Tibial artery (tissue), 4 donors: ENCODE data around the gene CTSE.

Source experiments
- DNase-seq, 2 donors: peaks; one replicate each; pipeline ENCODE4 v3.0.0-alpha.2; 2019
- H3K27ac ChIP-seq, 2 donors: fragments of 200-600 bp; sonication (generic) in 1 of 2; 1 replicate in 1 of 2; 2 replicates in 1 of 2; pipeline ENCODE4 v1.5.1; 2018 to 2019; ENCODE audit warnings: mild to moderate bottlenecking in 1 of 2
- H3K27me3 ChIP-seq, 2 donors: fragments of 200-600 bp; sonication (generic) in 1 of 2; one replicate each; pipeline versions ENCODE4 v1.5.1 to v1.6.0; 2016 to 2019
- H3K36me3 ChIP-seq, 3 donors: fragments of 200-600 bp; sonication (generic) in 2 of 3; one replicate each; pipeline ENCODE4 v1.5.1; 2016 to 2019; ENCODE audit warnings: mild to moderate bottlenecking in 2 of 3
- H3K4me1 ChIP-seq, 4 donors: fragments of 200-600 bp; sonication (generic) in 2 of 4; 1 replicate in 3 of 4; 2 replicates in 1 of 4; pipeline ENCODE4 v1.5.1; 2016 to 2019
- H3K4me3 ChIP-seq, 2 donors: fragments of 200-600 bp; sonication (generic) in 1 of 2; 1 replicate in 1 of 2; 2 replicates in 1 of 2; pipeline ENCODE4 v1.5.1; 2018 to 2019; ENCODE audit warnings: mild to moderate bottlenecking in 2 of 2
- H3K9me3 ChIP-seq, 3 donors: fragments of 200-600 bp; sonication (generic) in 1 of 3; one replicate each; pipeline ENCODE4 v1.5.1; 2016 to 2019
- CTCF ChIP-seq, 2 experiments: fragments of 200-600 bp in 1 of 2; fragments of 450-650 bp in 1 of 2; IDR thresholded peaks; one replicate each; pipeline ENCODE4 v1.5.1; 2017 to 2019; ENCODE audit warnings: antibody characterized with exemption in 2 of 2, mild to moderate bottlenecking in 1 of 2, moderate library complexity in 1 of 2
- intact Hi-C: fragments of 100-400 bp; cut with DNase I; formaldehyde crosslinking; loops from one replicate; pipeline ENCODE4 v1.15.0; 2023; ENCODE audit warnings: low total_unique reads

Gene CTSE

GRCh38 chr1:205959789-205960188, 63.9 kb downstream of the CTSE start:
- no peak overlapping the region for H3K27ac ChIP-seq
- H3K4me1 ChIP-seq, result peaks cover 0 to 19% (median 10%) of the 10 kb centered on the region in 4 donors
- intact Hi-C loops, result no loop called here
- no peaks in the 10 kb centered on the region for H3K36me3 ChIP-seq
- TF ChIP-seq CTCF (IDR thresholded peaks at IDR 0.05), result no peak
- H3K4me3 ChIP-seq, result no peak overlapping the region
- H3K27me3 ChIP-seq, result peaks cover 0 to 3% of the 10 kb centered on the region in 2 donors
- H3K9me3 ChIP-seq, result no peaks in the 10 kb centered on the region
- DNase-seq, result no peak
